ENCODE results near the gene FNDC1.

- TF ChIP-seq CTCF (IDR thresholded peaks at IDR 0.05; ENCODE audit: low read length) (no peak), EZH2 (IDR thresholded peaks at IDR 0.05; ENCODE audit: borderline replicate concordance, low read length) (no peak)
These were observed 5.3 kb upstream of the FNDC1 start for GRCh38 chr6:159163901-159164370.
